ENCODE results near the gene LAMA3.

DNA sequence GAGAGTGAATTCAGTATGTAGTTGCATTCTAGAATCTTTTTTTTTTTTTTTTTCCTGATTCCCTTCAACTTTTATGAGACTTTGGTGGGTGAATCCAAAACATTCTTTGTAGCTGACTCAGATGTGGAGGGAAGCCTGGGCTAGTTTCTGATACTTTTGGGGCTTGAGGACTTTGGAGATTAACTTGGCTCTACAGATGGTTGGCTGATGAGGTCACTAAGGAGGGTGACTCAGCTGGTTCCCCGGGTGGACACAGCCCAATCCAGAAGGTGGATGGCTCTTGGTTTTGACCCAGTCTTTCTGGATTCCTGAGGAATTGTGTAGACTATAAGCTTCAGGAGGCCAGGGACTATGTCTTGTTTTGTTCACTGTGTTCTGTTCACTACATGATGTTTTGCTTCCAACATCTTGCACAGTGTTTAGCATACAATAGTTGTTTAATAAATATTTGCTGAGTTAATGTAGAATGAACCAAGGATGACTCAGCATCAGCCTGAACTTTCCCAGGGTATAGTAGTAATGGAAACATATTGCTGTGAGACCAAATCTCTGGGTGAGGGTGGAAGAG, 30.5 kb downstream of the LAMA3 start:
- TF ChIP-seq, protein P1, sequence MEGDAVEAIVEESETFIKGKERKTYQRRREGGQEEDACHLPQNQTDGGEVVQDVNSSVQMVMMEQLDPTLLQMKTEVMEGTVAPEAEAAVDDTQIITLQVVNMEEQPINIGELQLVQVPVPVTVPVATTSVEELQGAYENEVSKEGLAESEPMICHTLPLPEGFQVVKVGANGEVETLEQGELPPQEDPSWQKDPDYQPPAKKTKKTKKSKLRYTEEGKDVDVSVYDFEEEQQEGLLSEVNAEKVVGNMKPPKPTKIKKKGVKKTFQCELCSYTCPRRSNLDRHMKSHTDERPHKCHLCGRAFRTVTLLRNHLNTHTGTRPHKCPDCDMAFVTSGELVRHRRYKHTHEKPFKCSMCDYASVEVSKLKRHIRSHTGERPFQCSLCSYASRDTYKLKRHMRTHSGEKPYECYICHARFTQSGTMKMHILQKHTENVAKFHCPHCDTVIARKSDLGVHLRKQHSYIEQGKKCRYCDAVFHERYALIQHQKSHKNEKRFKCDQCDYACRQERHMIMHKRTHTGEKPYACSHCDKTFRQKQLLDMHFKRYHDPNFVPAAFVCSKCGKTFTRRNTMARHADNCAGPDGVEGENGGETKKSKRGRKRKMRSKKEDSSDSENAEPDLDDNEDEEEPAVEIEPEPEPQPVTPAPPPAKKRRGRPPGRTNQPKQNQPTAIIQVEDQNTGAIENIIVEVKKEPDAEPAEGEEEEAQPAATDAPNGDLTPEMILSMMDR (IDR thresholded peaks at IDR 0.05) = no peak
- no peak for TF ChIP-seq EZH2 (IDR thresholded peaks at IDR 0.05)
- no peak for TF ChIP-seq EZH2phosphoT487 (IDR thresholded peaks at IDR 0.05)

Measured in neural progenitor cell (in vitro differentiated cells).